Measurements from ENCODE around the gene TBC1D5. TPM values are rescaled to one million over a fixed set of nuclear protein-coding genes. Genes with fewer than 3 reads are reported as not detected.

TBC1D5 gene
- total RNA-seq, 1 experiment from 2014 or later = 26.1 TPM

DNA sequence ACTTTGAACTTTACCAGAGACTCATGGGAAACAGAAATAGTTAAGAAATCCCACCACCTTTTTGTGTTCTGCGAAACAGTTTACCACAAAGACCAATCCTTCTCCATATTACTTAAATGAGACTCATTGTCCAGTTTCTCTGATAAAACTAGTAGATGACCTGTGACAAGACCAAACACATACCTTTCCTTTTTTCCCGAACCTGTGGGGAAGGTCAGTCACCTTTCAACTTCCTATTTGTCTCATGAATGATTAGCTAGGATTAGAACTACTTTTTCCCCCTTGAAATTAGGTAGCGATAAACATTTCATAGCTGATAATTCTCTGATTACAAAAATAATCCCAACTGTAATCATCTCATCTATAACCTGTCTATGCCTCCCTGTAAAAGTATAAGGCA lies 2.3 kb upstream of the TBC1D5 start:
- H3K9me3 Mint-ChIP-seq = no peaks in the 10 kb centered on the region
- ChIA-PET CTCF (interaction anchor here (1.5 kb wide), 1 partner anchor 97 kb away, joined by 5 read pairs; no protein-coding TSS in a partner anchor), POLR2A (no interaction called here)
- no peak for TF ChIP-seq ZNF317 (CRISPR knock-in tag; IDR thresholded peaks at IDR 0.05; ENCODE audit: borderline replicate concordance, low read depth)
- H3K4me1 Mint-ChIP-seq = peaks cover 36% of the 10 kb centered on the region
- H3K27me3 Mint-ChIP-seq (ENCODE audit: low read depth) = no peaks in the 10 kb centered on the region
- H3K27ac Mint-ChIP-seq = no peak overlapping the region
- ATAC-seq (no peak), DNase-seq (ENCODE audit: low spot score) (no peak)
- 0 out of 2 replicates have a peak overlapping the region, but pooled peaks have one; percentile 1 for H3K4me3 Mint-ChIP-seq
- H3K36me3 Mint-ChIP-seq = no peaks in the 10 kb centered on the region

GRCh38 chr3:17743658-17743995 lies 1.2 kb upstream of the TBC1D5 start:
- ATAC-seq (no peak), DNase-seq (ENCODE audit: low spot score) (no peak)
- CTCF ChIA-PET = interaction anchor here (2.1 kb wide), 1 partner anchor 98 kb away, joined by 20 read pairs; no protein-coding TSS in a partner anchor
- Mint-ChIP-seq H3K27ac (peak overlapping the region; percentile 87), H3K27me3 (ENCODE audit: low read depth) (no peaks in the 10 kb centered on the region), H3K9me3 (no peaks in the 10 kb centered on the region), H3K36me3 (no peaks in the 10 kb centered on the region), H3K4me1 (peaks cover 46% of the 10 kb centered on the region), H3K4me3 (peak overlapping the region; percentile 85)
- POLR2A ChIA-PET = no interaction called here
- TF ChIP-seq ZNF423 (CRISPR knock-in tag; IDR thresholded peaks at IDR 0.05) = no peak
- no peak for TF ChIP-seq JAZF1 (CRISPR knock-in tag; IDR thresholded peaks at IDR 0.05)
- no peak for TF ChIP-seq ERG (CRISPR knock-in tag; IDR thresholded peaks at IDR 0.05)
- TF ChIP-seq, protein P1, sequence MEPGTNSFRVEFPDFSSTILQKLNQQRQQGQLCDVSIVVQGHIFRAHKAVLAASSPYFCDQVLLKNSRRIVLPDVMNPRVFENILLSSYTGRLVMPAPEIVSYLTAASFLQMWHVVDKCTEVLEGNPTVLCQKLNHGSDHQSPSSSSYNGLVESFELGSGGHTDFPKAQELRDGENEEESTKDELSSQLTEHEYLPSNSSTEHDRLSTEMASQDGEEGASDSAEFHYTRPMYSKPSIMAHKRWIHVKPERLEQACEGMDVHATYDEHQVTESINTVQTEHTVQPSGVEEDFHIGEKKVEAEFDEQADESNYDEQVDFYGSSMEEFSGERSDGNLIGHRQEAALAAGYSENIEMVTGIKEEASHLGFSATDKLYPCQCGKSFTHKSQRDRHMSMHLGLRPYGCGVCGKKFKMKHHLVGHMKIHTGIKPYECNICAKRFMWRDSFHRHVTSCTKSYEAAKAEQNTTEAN (CRISPR knock-in tag; IDR thresholded peaks at IDR 0.05) = no peak
- no peak for TF ChIP-seq NFE2L1 (CRISPR knock-in tag; IDR thresholded peaks at IDR 0.05)
- TF ChIP-seq, protein P2, sequence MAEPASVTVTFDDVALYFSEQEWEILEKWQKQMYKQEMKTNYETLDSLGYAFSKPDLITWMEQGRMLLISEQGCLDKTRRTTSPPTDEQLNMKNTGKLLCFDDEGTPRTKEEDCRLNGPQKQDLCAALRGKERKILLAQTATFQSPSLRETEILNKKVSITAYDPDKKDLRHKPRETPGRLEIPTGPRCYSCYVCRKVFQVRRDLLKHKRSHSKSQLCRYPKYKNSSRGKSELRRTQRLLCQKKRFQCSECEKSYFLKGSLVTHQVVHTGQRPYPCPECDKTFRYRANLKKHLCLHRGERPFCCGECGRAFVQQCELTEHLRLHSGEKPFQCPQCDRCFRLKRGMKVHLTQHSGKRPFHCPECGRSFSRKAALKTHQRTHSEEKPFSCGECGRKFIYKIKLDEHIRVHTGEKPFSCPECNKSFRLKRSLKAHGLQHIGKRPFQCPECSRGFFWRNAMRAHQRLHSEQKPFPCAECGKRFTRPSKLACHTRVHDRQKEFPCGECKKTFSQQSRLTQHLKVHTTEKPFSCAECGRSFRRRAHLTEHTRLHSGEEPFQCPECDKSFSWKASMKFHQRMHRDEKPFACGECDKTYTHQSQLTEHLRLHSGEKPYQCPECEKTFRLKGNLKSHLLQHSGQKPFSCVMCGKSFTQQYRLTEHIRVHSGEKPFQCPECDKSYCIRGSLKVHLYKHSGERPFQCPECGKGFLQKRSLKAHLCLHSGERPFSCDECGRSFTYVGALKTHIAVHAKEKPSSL (CRISPR knock-in tag; conservative IDR thresholded peaks at IDR 0.05) = no peak
- no peak for TF ChIP-seq ZNF671 (CRISPR knock-in tag; IDR thresholded peaks at IDR 0.05)
- TF ChIP-seq ZNF396 (CRISPR knock-in tag; IDR thresholded peaks at IDR 0.05; ENCODE audit: borderline replicate concordance) = no peak
- no peak for TF ChIP-seq FOXP4 (CRISPR knock-in tag; IDR thresholded peaks at IDR 0.05)
- TF ChIP-seq NFATC4 (CRISPR knock-in tag; IDR thresholded peaks at IDR 0.05) = no peak
- TF ChIP-seq ZNF121 (CRISPR knock-in tag; IDR thresholded peaks at IDR 0.05) = no peak
- TF ChIP-seq SP1 (CRISPR knock-in tag; conservative IDR thresholded peaks at IDR 0.05) = no peak
- TF ChIP-seq ATF6 (CRISPR knock-in tag; IDR thresholded peaks at IDR 0.05) = no peak
- TF ChIP-seq NFYB (CRISPR knock-in tag; conservative IDR thresholded peaks at IDR 0.05; ENCODE audit: low read depth) = no peak
- no peak for TF ChIP-seq SOX15 (CRISPR knock-in tag; IDR thresholded peaks at IDR 0.05)
- no peak for TF ChIP-seq FOXP1 (CRISPR knock-in tag; IDR thresholded peaks at IDR 0.05; ENCODE audit: borderline replicate concordance)

All from WTC11 (cell line).